GM11168 (cell line): ENCODE measurements around the gene ACTRT1.

ENCODE experiments used
- in situ Hi-C: fragments of 300-500 bp; cut with MboI; formaldehyde crosslinking; loops from one replicate; pipeline ENCODE4 v1.12.0; 2022; ENCODE audit warnings: low sequenced_read_pairs; ENCODE audit not compliant: unreplicated experiment

ACTRT1 gene

GRCh38 chrX:128052303-128052702 lies at the start of gene ACTRT1:
Gene ACTRT1, minus strand, starts transcription at chrX:128052403. Its CDS starts 197 bp downstream, at chrX:128052206.
- in situ Hi-C loops, result no loop called here

GRCh38 chrX:128078545-128078944 lies 26.3 kb upstream of the ACTRT1 start:
- in situ Hi-C loops, result no loop called here

GRCh38 chrX:128057421-128057820 lies 5.2 kb upstream of the ACTRT1 start:
- in situ Hi-C loops, result no loop called here

GRCh38 chrX:128051526-128051925 lies 677 bp downstream of the ACTRT1 start:
- in situ Hi-C loops, result no loop called here

- in situ Hi-C loops, result no loop called here
Observed at GRCh38 chrX:128035318-128035717, 16.9 kb downstream of the ACTRT1 start.

GRCh38 chrX:128021566-128021965 lies 30.6 kb downstream of the ACTRT1 start:
- in situ Hi-C loops, result no loop called here

- in situ Hi-C loops, result no loop called here
Observed at GRCh38 chrX:128020701-128021100, 31.5 kb downstream of the ACTRT1 start.

GRCh38 chrX:128019218-128019617 lies 33.0 kb downstream of the ACTRT1 start:
- in situ Hi-C loops, result no loop called here

GRCh38 chrX:128012015-128012414 lies 40.2 kb downstream of the ACTRT1 start:
- in situ Hi-C loops, result no loop called here

GRCh38 chrX:128007882-128008281 lies 44.3 kb downstream of the ACTRT1 start:
- in situ Hi-C loops, result no loop called here
